HG03457 (cell line): ENCODE results near the gene CLSTN2.

Experiments
- ATAC-seq: cut with Tn5 transposase; IDR thresholded peaks from one replicate; pipeline ENCODE4 v1.9.1; 2021; ENCODE audit warnings: moderate number of reproducible peaks; ENCODE audit not compliant: unreplicated experiment

Gene CLSTN2

DNA sequence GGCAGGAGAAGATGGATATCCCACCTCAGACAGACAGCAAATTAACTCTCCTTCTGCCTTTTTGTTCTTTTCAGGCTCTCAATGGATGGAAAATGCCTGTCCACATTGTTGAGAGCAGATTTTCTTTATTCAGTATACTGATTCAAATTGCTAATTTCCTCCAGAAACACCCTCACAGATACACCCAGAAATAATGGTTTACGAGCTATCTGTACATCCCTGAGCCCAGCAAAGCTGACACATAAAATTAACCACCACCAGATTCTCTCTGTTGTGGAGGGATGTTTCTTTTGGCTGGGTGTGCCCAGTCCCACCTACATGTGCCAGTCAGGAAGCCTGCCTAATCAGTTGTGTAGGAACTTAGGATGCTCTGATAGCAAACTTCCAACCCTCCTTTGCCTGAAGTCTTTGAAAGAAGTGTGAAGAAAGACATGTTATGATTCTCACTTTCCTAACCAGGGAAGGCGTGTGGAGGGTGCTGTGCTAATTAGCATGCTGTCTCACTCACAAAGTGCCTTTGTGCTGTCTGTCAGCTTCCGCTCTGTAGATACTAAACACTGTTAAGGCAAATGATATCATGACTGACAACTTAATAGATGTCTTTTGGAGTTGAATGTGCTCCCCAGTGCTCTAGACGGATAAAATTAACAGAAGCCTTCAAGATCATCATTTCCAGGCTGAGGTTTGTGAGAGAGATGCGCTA lies 208.5 kb downstream of the CLSTN2 start:
- no peak for ATAC-seq

DNA sequence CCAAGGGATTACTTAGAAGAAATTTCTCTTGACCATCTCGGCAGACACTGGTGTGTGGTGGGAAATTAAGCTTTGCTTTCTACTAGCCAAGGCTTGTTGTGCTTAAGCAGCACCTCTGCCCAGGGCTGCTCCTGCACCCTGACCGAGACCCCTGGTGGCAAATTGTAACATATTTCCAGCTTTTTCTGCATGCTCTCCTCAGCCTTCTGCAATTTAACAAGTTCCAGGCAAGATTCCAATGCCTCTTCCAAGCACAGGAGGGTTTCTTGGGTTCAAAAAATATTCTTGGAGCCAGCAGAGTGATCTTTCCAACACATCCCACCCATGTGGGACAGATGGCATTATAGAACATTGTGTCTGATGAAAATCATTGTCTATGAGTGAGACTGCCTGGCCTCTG lies 210.5 kb downstream of the CLSTN2 start:
- ATAC-seq, result no peak

DNA sequence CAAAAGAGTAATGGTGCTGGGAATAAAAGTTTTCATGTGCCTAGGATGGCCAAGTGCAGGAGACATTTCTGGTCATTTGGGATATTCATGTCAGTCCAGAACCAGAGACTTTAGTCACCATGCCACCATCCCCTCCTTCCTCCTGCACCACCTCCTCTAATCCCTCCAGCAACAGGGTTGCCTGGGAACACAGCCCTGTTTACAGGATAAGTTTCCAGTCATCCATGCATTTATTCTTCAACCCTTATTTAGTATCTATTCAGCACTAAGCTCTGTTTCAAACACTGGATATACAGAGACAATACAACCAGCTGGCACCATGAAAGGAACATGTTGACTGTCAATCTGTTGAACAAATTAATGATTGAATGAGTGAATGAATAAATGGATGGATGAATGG lies 211.7 kb downstream of the CLSTN2 start:
- ATAC-seq, result no peak

DNA sequence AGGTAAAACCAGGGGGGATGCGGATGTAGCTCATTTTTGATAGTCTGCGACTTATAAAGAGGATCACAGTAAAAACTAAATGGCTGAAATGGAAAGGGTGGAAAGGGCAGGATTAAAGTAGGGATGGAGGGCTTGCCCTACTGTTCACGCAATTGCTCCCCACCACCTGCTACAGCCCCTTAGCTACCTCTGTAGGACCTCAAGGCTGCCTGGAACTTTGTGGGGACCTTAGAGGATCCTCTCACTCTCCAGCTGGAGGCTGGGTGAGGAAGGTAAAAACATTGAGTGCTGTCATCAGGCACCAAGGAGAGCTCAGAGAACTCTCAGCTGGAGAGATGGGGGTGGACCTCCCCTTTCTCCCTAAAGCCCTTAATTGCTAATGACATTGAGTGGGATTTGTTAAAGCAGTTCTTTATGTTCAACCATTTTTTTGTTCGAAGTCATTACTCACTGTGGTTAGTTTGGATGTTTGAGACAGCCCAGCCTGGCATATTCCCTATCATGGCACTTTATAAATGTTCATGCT lies 213.0 kb downstream of the CLSTN2 start:
- no peak for ATAC-seq

DNA sequence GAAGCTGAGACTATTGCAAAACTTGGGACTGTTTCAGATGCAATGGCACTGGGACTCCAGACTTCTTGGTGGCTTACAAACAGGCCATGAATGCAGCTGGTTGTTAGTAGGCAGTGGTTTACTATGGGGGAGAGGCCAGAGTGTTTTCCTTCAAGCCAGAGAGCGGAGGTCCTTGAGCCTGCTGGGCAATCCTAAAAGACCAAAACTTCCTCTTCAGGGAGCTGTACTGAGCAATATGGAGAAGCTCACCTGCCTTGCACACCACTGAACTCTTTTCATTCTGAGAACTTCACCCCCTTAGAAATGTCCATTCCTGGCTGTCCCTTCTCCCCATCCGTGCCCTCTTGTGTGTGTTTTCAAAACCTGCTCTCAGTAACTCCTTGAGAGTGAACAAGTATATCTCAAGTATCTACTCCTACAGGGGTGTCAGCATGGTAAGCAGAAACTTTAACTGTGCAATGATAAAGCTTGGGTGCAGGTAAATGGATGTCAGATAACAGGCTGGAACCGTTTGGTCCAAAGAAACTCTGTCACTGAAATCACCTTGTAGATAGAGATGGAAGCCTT lies 213.9 kb downstream of the CLSTN2 start:
- ATAC-seq, result no peak

DNA sequence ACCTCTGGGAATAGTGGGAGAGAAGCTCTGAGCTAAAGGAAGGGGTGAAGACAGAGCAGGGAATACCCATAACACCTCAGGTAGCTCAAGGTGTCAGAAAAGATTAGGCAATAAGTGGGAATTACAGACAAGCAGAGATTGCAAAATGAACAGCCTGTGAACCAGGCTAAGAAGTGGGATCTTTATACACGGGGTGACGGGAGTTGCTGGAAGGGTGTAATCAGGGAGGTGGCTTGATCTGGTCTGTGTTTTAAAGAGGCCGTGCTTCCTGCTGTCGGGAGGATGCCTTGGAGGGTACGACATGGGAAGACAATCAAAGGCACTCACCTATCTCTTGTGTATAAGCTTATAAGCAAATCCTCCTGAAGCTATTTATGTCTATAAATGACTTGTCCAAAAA lies 216.3 kb downstream of the CLSTN2 start:
- no peak for ATAC-seq

DNA sequence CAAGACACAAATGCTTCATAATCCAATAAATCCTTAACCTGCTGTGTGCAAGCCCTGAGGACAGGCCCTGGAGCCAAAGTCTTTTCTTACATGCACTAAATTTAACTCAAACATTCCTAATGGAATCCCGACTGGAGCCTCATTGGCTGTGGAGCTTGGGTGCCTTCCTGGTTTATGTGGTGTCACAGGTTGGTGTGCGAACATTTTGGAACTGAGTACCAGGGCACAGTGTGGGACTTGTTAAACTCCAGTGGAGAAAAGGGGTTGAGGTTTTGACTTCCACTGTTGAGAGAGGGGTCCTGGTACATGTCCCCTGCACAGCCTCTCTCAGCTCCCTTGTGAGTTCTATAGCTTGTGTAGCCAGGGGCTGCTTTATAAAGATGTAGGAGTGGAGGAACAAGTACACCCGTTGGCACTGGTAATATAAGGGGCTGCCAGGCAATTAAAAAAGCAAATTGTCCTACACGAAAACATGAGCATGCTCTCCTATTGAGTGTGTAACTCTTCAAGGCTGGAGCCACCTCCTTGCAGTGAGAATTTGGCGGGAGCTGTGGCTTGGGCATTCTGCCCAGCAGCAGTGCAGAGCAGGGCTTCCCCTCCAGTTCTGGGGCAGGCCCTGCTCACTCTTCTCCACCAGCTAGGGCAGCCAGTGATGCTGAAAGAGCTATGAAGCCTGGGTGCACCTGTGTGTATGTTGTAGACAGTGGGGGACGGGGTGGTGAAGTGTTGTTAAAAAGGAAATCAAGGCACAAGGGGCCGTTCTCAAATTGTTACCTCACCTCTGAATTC lies 218.1 kb downstream of the CLSTN2 start:
- ATAC-seq, result no peak

DNA sequence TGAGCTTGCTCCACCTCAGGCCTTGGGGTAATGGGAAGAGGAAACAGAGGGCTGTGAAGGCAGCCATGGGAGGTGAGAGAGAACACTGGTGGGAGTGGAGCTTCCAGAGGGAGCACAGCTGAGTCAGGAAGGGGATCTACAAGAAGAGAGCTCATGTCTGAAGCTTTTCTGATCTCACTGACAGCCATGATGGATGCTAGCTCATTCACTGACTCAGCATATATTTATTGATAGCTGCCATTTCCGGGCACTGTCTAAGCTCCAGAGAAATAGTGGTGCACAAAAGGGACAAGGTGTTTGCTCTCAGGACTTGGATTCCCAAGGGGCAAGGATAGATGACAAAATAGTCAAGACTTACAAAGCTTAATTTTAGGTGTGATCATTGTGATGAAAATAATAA lies 218.8 kb downstream of the CLSTN2 start:
- ATAC-seq, result no peak

DNA sequence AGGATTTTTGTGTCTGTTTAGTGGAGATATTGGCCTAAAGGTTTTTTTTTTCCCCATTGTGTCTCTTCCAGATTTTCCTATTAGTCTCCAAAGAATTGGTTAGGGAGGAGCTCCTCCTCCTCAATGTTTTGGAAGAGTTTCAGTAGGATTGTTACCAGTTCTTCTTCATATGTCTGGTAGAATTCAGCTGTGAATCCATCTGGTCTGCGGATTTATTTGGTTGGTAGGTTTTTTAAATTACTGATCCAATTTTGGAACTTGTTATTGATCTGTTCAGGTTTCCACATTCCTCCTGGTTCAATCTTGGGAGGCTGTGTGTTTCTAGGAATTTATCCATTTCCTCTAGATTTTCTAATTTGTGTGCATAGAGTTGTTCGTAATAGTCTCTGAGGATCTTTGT lies 222.2 kb downstream of the CLSTN2 start:
- ATAC-seq, result no peak

DNA sequence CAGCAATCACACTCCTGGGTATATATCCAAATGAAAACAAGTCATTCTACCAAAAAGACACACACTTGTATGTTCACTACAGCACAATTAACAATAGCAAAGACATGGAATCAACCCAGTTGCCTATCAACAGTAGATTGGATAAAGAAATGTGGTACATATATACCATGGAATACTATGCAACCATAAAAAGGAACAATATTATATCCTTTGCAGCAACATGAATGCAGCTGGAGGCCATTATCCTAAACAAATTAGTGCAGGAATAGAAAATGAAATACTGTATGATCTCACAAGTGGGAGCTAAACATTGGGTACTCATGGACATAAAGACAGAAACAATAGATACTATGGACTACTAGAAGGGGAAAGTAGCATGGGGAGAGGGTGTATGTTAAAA lies 224.7 kb downstream of the CLSTN2 start:
- ATAC-seq, result no peak

DNA sequence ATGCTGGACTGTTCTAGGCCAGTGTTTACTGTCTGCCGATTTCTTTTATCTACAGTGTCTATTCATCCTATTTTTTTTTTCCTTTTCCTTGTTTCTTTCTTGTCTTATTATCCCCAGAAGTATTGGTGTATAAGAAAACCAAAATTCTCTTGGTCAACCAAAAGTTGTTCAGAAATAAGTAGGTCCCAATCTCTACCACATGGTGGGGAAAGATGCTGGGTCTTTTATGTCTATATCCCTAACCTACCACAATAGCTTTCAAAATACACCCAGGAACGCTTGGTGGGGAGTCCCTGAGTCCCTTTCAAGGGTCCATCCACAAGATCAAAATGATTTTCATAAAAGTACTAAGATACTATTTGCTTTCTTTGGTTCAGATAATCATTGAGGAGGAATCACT lies 225.6 kb downstream of the CLSTN2 start:
- ATAC-seq, result no peak

DNA sequence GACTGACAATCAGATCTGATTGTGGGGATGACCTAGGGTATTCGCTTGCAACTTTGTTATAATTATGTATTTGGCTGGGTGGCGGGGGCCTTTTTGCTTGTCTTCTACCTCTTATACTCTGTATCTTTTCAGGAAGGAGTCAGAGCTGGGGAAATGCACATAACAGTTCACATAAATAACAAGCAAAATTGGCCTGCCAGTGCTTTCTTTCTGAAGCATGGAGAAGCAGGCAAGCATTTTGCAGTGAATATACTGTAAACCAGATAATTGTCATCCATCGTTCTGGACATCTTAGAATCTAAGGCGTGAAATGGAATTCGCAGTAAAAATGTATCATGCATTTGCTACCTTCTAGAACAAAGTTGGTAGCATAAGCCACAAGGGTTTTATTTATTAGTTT lies 227.6 kb downstream of the CLSTN2 start:
- no peak for ATAC-seq

DNA sequence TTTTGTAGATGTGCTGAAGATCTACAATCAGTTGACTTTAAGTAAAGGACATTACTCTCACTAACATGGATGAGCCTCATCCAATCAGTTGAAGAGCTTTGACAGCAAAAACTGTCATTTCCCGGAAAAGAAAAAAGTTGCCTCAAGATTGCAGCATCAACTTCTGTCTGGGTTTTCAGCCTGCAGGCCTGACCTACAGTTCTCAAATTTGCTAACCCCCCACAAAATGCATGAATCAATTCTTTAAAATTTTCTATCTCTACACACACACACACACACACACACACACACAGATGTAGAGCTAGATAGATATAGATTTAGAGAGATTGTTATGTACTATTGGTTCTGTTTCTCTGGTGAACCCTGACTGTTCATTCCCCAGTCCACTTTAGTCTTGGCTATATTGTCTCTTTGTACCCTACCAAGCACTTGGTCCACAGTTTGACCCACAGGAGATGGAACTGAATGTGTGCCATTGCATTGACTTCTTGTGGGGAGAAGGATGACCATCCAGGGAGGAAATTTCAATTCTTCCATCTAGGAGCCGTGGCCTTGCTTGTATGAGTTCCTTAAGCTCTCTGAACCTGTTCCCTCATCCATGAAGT lies 228.3 kb downstream of the CLSTN2 start:
- no peak for ATAC-seq

DNA sequence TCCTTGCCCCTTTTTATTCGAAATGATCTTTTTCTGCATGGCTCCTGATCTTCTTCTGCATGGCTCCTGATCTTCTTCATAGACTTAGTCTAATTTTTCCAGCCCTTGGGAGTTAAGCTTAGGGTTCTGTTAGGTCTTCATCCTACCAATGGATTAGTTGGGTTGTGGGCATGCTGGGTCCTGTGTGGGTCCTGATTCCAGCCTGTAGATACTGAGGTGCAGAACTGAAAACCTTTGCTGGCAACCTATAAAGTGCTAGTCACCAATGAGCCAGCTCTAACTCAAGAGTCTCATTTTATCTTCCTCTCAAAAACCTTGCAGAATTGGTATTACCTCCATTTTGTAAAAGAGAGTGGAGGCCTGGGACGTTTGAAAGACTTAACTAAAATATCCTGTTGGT lies 229.2 kb downstream of the CLSTN2 start:
- ATAC-seq, result no peak

DNA sequence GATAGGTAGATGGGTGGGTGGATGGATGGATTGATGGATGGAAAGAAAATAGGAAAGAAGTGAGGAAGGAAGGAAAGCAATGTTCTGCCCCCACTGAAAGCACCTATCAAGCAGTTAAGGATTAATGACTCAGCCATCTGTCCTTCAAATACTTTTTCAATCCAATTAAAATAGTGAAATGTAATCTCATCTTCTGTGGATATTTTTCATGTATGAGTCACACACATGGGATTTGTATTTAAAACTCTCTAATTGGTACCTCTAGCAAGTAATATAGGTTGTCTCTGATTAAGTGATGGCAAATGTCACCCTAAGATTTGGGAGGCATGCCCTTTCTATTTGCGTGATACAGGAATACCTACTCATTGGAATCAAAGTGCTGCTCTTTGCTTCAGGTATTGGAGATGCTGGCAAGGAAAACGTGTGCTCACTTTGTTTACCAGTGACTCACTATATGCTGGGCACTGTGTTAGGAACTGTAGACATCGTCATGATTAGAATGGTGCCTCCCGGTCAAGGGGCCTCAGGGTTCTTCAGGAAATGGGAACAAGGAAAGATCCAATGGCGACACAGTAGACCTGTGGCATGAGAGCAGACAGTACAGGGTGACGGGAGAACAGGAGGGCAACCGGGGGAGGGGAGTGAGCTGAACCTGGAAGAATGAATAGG lies 230.1 kb downstream of the CLSTN2 start:
- no peak for ATAC-seq

DNA sequence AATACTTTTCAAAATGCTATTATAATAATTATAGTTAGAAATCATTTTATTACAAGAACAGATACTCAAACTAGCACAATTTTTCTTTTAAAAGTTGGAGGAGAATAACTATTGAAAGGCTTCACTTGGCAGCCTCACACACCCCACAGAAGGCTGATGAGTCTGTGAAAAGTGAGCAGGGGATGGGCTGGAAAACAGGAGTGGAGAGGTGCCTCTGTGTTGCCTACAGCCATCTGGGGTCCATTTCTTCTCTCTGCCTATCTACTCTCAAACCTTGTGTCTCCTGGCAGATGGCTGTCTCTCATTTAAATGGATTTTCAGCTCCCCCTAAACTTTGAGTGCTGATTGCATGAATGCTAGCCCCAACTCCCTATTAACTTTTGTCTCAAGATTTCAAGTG lies 230.8 kb downstream of the CLSTN2 start:
- no peak for ATAC-seq

DNA sequence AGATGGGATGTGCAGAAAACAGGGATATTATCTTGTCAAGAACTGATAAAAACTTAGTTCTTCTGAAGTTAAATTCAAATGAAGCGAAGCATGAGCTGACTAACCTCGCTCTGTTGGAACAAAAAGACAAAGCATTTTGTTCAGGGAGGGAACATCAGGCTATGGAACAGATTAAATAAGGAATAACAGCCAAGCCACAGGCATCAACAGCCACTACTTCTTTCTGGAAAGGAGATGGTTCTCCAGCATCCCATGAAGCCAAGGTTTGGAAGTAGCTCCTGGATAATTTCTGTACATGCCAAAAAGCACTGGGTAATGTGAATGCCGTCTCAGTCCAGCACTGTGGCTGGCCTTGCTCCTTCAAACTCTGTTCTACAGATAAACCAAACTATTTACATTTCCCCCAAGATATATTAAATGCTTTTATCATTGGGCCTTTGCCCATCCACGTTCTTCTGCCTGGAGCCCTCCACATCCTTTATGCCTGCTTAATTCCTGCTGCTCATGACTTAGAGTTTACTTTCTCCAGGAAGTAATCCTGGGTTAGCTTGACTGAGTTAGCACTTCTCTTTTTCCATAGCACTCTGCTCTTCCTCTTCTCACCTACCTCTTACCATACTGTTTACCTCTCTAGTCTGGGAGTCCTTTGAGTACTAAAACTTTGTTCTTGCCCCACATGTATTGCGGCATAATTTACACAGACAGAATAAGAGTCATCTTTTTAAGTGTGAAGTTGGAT lies 232.0 kb downstream of the CLSTN2 start:
- no peak for ATAC-seq

DNA sequence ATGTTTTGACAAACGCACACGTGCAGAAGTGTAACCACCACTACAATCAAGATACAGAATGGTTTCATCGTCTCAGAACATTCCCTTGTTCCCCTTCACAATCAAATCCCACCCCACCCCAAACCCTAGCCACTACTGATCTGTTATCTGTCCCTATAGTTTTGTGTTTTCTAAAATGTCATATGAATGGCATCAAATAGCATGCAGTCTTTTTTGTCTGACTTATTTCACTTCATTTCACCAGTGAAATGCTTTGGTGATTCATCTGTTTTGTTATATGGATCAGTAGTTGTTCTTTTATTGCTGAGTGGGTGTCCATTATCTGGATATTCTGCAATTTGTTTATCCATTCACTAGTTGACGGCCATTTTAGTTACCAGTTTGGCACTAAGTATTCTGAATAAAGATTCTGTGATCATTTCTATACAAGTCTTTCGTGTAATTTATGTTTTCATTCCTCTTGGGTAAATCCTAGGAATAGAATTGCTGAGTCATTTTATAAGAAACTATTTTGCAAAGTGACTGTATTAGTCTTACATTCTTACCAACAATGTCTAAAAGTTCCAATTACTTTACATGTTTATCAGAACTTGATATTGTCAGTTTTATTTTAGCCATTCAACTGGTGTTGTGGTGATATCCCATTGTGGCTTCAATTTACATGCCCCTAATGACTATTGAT lies 232.8 kb downstream of the CLSTN2 start:
- ATAC-seq, result no peak

DNA sequence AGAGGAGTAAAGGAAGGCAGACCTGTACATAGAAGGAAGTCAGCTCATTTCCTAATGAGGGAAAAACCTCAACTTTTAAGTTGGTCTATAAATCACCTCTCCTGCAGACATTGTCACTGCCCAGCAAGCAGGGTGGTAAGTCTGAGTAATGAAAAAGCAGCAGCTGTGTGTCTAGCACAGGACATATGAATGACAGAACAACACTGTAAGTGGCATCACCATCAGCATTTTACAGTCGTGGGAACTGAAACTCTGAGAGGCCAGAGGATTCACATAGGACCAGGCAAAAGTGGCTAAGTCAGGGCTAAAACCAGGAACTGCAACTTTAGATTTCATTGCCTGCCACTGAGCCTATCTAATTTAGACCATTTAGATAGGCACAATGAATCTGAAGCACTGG lies 235.6 kb downstream of the CLSTN2 start:
- ATAC-seq, result peak; percentile 95

DNA sequence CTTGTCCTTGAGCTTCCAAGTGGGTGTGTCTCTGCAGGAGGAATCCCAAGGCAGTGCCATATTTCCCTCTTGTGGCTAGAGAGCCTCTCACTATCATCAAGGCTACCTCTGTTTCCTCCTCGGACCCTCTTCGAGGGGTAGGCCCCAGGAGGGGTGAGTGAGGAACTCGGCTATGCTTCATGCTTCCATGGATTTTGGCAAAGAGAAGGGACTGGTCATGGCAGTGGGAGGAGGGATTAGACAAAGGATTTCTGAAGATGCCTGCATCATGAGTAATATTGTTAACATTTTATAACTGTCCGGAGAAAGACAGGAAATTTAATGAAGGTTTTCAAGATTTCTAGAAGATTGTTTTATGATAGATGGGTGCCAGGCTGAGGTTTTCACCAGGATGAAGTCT lies 241.5 kb downstream of the CLSTN2 start:
- ATAC-seq, result no peak
